SJSA1 (cell line): Measurements from ENCODE around the gene HOATZ. TPM values are rescaled to one million over a fixed set of nuclear protein-coding genes. Genes with fewer than 3 reads are reported as not detected.

ENCODE experiments used
- DNase-seq, 2 experiments: peaks; one replicate each; pipeline ENCODE4 v3.0.0-alpha.2; 2015 to 2020; ENCODE audit warnings: low spot score in 2 of 2, low read depth in 1 of 2
- H3K27ac ChIP-seq: fragments of 250-450 bp; sonication (Bioruptor Pico); 2 replicates; pipeline ENCODE4 v1.5.1; 2020; ENCODE audit warnings: mild to moderate bottlenecking, moderate library complexity
- H3K27me3 ChIP-seq: fragments of 250-450 bp; sonication (Bioruptor Pico); replicated peaks from 2 replicates; pipeline ENCODE4 v1.5.1; 2020; ENCODE audit warnings: mild to moderate bottlenecking, moderate library complexity
- H3K36me3 ChIP-seq: fragments of 250-450 bp; sonication (Bioruptor Pico); 2 replicates; pipeline ENCODE4 v1.5.1; 2020; ENCODE audit warnings: mild to moderate bottlenecking
- H3K4me1 ChIP-seq: fragments of 250-450 bp; sonication (Bioruptor Pico); replicated peaks from 2 replicates; pipeline ENCODE4 v1.6.1; 2021; ENCODE audit warnings: mild to moderate bottlenecking
- H3K4me3 ChIP-seq: fragments of 250-450 bp; sonication (Bioruptor Pico); 2 replicates; pipeline ENCODE4 v1.5.1; 2020; ENCODE audit warnings: mild to moderate bottlenecking
- H3K9me3 ChIP-seq: fragments of 250-450 bp; sonication (Bioruptor Pico); replicated peaks from 2 replicates; pipeline ENCODE4 v1.5.1; 2020; ENCODE audit warnings: mild to moderate bottlenecking
- total RNA-seq: library from RNA; depleted of rRNA; stranded (reverse); fragments of >200 nt; shearing (Covaris generic); gene quantifications from 2 replicates; pipeline ENCODE4 v1.2.3, GENCODE V29; 2014

HOATZ gene
- total RNA-seq, 1 experiment from 2014 or later, result not detected

GRCh38 chr11:111542606-111543275 lies 28.2 kb downstream of the HOATZ start:
- no peak for DNase-seq
- Histone ChIP-seq H3K9me3 (no peaks in the 10 kb centered on the region), H3K27me3 (no peaks in the 10 kb centered on the region), H3K36me3 (peaks cover 63% of the 10 kb centered on the region), H3K27ac (no peak overlapping the region), H3K4me3 (no peak overlapping the region), H3K4me1 (peaks cover 25% of the 10 kb centered on the region)

DNA sequence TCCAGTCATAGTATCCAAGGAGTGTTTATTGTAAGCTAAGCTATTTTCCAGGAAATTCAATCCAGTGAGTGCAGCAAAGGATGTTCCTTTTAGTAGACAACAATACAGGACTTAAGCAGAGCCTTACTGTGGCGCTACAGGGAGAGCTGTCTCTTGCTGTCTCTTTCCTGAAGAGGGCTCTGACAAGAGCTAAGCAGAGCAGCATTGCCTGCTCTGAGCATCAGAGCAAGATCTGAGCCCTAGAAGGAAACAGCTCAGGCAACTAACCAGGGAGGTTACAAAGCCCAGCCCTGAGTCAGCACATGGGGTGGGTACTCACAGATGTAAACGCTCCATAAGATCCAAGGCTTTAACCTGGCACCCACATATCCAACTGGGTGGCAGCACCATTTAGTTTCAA lies 33.9 kb downstream of the HOATZ start:
- Histone ChIP-seq H3K9me3 (no peaks in the 10 kb centered on the region), H3K36me3 (peaks cover 67% of the 10 kb centered on the region), H3K4me1 (no peaks in the 10 kb centered on the region), H3K27ac (no peak overlapping the region), H3K4me3 (no peak overlapping the region), H3K27me3 (no peaks in the 10 kb centered on the region)
- DNase-seq, result no peak

DNA sequence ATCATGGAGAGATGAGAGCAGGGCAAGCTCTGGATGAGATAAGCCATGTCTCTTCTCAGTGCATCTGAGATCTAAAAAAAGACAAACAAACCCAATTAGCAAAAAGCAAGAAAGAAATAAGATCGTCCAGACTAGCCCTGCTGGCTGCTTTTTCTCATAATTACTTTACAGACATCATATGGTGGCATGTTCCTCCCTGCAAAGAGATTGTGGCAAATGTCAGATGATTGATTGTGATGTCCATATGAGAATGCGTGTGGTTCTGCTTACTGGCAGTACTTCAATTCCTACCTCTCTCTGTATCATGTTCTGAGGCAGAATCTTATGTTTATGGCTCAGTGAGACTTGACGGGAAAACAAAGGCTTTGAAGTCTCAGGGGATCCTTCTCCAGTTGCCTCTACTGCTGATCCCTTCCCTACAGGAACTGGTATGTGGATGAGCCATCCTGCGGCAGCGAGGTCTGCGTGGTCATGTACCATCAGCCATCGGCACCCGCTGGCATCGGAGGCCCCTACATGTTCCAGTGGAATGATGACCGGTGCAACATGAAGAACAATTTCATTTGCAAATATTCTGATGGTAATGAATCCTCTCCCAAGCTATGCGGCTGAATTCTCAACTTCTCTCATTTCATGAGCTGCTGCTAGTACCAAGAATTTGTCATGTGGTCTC lies 34.8 kb downstream of the HOATZ start:
- H3K4me3 ChIP-seq, result no peak overlapping the region
- H3K36me3 ChIP-seq, result peaks cover 66% of the 10 kb centered on the region
- peaks cover 3% of the 10 kb centered on the region for H3K4me1 ChIP-seq
- no peak for DNase-seq
- H3K27me3 ChIP-seq, result no peaks in the 10 kb centered on the region
- H3K27ac ChIP-seq, result no peak overlapping the region
- H3K9me3 ChIP-seq, result no peaks in the 10 kb centered on the region

GRCh38 chr11:111549869-111550203 lies 35.3 kb downstream of the HOATZ start:
- no peak overlapping the region for H3K4me3 ChIP-seq
- peaks cover 8% of the 10 kb centered on the region for H3K4me1 ChIP-seq
- no peak overlapping the region for H3K27ac ChIP-seq
- no peaks in the 10 kb centered on the region for H3K27me3 ChIP-seq
- DNase-seq, result no peak
- H3K9me3 ChIP-seq, result no peaks in the 10 kb centered on the region
- peaks cover 67% of the 10 kb centered on the region for H3K36me3 ChIP-seq

DNA sequence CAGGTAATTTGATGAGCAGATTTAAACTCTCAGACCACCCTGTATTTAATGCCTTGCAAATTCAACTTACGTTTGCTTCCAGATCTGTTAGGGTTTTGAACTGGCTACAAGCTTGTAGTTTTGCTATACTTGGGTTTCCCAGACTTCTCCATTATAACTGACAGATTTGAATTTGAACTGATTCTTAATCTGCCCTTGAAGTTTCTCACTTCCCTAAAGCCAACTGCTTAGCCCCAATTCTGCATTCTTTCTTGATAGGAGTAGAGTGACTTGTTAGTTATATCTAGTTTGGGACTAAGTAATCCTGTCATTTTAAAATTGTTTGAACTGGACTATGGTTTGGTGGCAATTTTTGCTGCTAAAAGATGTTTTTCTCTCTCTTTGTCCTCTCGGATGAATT lies 35.7 kb downstream of the HOATZ start:
- H3K27ac ChIP-seq, result no peak overlapping the region

DNA sequence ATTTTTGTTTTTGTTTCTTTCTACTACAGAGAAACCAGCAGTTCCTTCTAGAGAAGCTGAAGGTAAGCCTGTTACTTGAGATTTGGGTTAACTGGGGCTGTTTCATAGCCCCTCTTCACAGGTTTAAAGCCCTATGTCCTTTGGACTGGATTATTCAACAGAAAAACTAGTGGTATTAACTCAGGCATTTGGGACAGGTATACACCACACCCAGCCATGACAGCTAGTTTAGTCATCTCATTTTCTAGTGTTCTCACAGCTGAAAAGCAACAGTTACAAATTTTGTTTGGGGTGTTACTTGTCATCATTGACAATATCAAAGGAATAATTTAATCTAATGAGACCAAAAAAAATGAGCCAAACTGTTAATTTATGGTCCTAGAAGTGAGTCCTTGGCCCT lies 40.0 kb downstream of the HOATZ start:
- Histone ChIP-seq H3K36me3 (peaks cover 57% of the 10 kb centered on the region), H3K4me1 (peaks cover 46% of the 10 kb centered on the region), H3K4me3 (no peak overlapping the region), H3K27ac (peak overlapping the region; percentile 40), H3K9me3 (no peaks in the 10 kb centered on the region), H3K27me3 (no peaks in the 10 kb centered on the region)
- no peak for DNase-seq

More for the DNA sequence above, 35.7 kb downstream of the HOATZ start:
- H3K36me3 ChIP-seq, result peaks cover 69% of the 10 kb centered on the region
- H3K4me3 ChIP-seq, result no peak overlapping the region
- DNase-seq, result no peak
- no peaks in the 10 kb centered on the region for H3K9me3 ChIP-seq
- no peaks in the 10 kb centered on the region for H3K27me3 ChIP-seq
- H3K4me1 ChIP-seq, result peaks cover 12% of the 10 kb centered on the region

DNA sequence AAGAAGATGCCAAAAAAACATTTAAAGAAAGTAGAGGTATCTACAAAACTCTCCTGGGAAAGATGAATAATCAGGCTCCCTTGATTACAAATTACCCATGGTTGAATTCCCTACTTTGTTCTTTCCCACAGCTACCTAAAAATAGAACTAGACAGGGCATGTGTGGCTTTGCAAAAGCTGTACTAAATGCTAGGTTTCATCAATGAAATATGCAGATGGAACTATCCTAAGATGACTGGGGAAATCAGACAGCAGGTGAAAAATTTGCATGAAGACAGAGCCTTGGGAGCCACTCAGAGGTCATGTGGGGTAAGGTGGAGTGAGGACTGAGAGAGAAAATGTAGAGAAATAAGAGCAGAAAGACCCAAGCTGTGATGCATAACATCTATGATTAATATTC lies 40.7 kb downstream of the HOATZ start:
- no peaks in the 10 kb centered on the region for H3K9me3 ChIP-seq
- no peak for DNase-seq
- H3K4me3 ChIP-seq, result no peak overlapping the region
- no peak overlapping the region for H3K27ac ChIP-seq
- peaks cover 58% of the 10 kb centered on the region for H3K36me3 ChIP-seq
- H3K4me1 ChIP-seq, result peaks cover 53% of the 10 kb centered on the region
- no peaks in the 10 kb centered on the region for H3K27me3 ChIP-seq

DNA sequence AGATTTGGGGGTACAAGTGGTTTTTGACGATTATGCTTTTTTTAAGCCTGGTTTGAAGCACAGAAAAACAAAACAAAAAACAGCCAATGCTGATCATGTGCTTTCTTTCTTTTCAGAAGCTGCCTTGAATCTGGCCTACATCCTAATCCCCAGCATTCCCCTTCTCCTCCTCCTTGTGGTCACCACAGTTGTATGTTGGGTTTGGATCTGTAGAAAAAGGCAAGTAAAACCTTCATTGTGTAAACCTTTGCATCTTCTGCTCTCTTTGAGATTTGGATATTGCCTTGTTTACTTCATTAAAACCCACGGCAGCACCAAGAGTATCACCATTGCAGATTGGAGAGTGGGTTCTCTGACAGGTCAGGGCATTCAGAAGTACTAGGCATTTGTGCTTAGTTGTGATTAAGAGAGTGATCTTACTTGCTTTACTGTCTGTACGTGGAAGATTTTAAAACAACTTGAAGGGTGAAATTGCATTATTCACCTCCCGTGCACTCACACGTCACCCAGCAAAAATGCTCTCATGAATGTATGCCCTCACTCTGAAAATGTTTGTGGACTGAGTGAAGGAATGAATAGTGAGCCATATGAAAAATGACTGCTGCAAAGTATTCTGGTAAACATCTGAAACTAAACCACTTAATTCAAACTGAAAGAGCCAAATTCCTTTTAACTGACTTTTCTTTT lies 43.0 kb downstream of the HOATZ start:
- Histone ChIP-seq H3K4me1 (peaks cover 76% of the 10 kb centered on the region), H3K27me3 (no peaks in the 10 kb centered on the region), H3K4me3 (no peak overlapping the region), H3K36me3 (peaks cover 68% of the 10 kb centered on the region), H3K9me3 (no peaks in the 10 kb centered on the region), H3K27ac (peak overlapping the region; percentile 96)
- DNase-seq, result peak; percentile 75 to 93

- H3K27ac ChIP-seq, result peak overlapping the region; percentile 97
- no peak overlapping the region for H3K4me3 ChIP-seq
- DNase-seq, result no peak
- H3K9me3 ChIP-seq, result no peaks in the 10 kb centered on the region
- H3K4me1 ChIP-seq, result peaks cover 81% of the 10 kb centered on the region
- H3K27me3 ChIP-seq, result no peaks in the 10 kb centered on the region
- peaks cover 66% of the 10 kb centered on the region for H3K36me3 ChIP-seq
Measured at GRCh38 chr11:111559800-111560464, 45.4 kb downstream of the HOATZ start.

- Histone ChIP-seq H3K36me3 (peaks cover 57% of the 10 kb centered on the region), H3K27me3 (no peaks in the 10 kb centered on the region), H3K4me3 (no peak overlapping the region), H3K27ac (peak overlapping the region; percentile 97), H3K4me1 (peaks cover 82% of the 10 kb centered on the region), H3K9me3 (no peaks in the 10 kb centered on the region)
- DNase-seq, result no peak
Measured at GRCh38 chr11:111560800-111561199, 46.2 kb downstream of the HOATZ start.

- Histone ChIP-seq H3K27me3 (no peaks in the 10 kb centered on the region), H3K4me1 (peaks cover 82% of the 10 kb centered on the region), H3K9me3 (no peaks in the 10 kb centered on the region), H3K4me3 (no peak overlapping the region), H3K36me3 (peaks cover 52% of the 10 kb centered on the region), H3K27ac (peak overlapping the region; percentile 97)
- no peak for DNase-seq
Measured at GRCh38 chr11:111561306-111561705, 46.7 kb downstream of the HOATZ start.

DNA sequence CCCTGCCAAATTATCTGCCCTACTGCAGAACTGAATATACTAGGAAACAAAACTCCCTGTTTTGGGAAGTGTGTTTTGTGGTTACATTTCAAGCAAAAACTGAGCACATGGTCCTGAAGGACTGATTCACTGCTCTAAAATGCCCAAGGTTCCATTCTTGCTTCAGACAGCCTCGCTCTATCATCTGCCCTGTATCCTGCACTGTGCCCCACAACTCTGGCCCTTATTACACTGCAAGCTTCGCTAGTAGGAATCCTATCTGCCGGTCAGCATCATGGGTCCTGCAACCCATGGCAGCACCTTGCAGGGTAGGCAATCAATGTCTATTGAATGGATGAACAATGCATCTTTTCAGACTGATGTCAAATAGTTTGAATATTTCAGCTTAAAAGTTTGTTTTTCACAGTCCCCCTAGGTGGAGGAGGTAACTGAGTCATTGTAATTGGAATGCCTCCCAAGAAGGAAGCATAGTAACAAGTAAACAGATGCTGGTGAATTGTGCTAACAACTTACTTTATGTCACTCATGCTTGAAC lies 47.3 kb downstream of the HOATZ start:
- Histone ChIP-seq H3K4me1 (peaks cover 76% of the 10 kb centered on the region), H3K27ac (peak overlapping the region; percentile 97), H3K36me3 (peaks cover 47% of the 10 kb centered on the region)

GRCh38 chr11:111562692-111563389 lies 48.3 kb downstream of the HOATZ start:
- DNase-seq, result no peak
- Histone ChIP-seq H3K36me3 (peaks cover 46% of the 10 kb centered on the region), H3K27me3 (no peaks in the 10 kb centered on the region), H3K27ac (peak overlapping the region; percentile 97), H3K4me3 (no peak overlapping the region), H3K9me3 (no peaks in the 10 kb centered on the region), H3K4me1 (peaks cover 68% of the 10 kb centered on the region)

More for the DNA sequence above, 47.3 kb downstream of the HOATZ start:
- H3K4me3 ChIP-seq, result no peak overlapping the region
- no peaks in the 10 kb centered on the region for H3K27me3 ChIP-seq
- no peaks in the 10 kb centered on the region for H3K9me3 ChIP-seq
- DNase-seq, result peak; percentile 73 to 78
